ENCODE data around the gene RFPL2. TPM values are rescaled to one million over a fixed set of nuclear protein-coding genes. Genes with fewer than 3 reads are reported as not detected.
"Not testable (repeated sequence)": the region's sequence is repeated elsewhere in the genome, so short reads cannot be mapped to it uniquely, and the experiment has no call there.

Gene RFPL2
- polyA plus RNA-seq, 3 donors: 0.36 to 1.3 (median 0.94) TPM

DNA sequence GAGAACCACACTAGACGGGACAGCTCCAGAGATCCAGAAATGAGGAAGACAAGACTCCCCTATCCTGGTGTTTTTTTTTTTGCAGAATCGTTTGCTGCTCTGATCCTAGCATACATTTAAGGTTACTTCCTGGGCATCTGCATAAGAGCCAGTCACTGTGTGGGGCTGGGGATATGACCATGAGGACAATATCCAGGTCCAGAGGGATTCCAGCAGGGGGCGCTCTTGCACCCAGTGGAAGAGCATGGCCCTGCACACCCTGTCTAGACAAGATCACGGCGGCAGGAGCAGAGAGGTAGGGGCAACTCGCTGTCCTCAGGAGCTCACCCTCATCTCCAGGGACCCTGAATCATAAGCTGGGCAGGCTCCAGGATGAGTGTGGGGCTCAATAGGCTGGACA lies 64.2 kb downstream of the RFPL2 start:
- TF ChIP-seq, protein P1, sequence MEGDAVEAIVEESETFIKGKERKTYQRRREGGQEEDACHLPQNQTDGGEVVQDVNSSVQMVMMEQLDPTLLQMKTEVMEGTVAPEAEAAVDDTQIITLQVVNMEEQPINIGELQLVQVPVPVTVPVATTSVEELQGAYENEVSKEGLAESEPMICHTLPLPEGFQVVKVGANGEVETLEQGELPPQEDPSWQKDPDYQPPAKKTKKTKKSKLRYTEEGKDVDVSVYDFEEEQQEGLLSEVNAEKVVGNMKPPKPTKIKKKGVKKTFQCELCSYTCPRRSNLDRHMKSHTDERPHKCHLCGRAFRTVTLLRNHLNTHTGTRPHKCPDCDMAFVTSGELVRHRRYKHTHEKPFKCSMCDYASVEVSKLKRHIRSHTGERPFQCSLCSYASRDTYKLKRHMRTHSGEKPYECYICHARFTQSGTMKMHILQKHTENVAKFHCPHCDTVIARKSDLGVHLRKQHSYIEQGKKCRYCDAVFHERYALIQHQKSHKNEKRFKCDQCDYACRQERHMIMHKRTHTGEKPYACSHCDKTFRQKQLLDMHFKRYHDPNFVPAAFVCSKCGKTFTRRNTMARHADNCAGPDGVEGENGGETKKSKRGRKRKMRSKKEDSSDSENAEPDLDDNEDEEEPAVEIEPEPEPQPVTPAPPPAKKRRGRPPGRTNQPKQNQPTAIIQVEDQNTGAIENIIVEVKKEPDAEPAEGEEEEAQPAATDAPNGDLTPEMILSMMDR (IDR thresholded peaks at IDR 0.05): peak; percentile 39
- DNase-seq: peak in 1 of 3 donors; percentile 20
- not testable (repeated sequence) for H3K4me2 ChIP-seq (replicated peaks; ENCODE audit: extremely low read depth, low read length, poor library complexity, severe bottlenecking); H3K27ac Mint-ChIP-seq; H3K9ac ChIP-seq (ENCODE audit: insufficient read depth, low read length, poor library complexity, severe bottlenecking); H3K36me3 ChIP-seq (replicated peaks in 1 of 2; ENCODE audit: control insufficient read depth in 1 of 2, insufficient read depth in 2 of 2, low read length in 2 of 2); H3K27ac ChIP-seq (ENCODE audit: low read depth in 1 of 2, low read length in 2 of 2); H3K27me3 ChIP-seq (ENCODE audit: control insufficient read depth in 2 of 2, insufficient read depth in 2 of 2, low read length in 2 of 2); H3K4me3 Mint-ChIP-seq; H4K20me1 ChIP-seq (ENCODE audit: insufficient read depth, low read length); H3K4me3 ChIP-seq (replicated peaks in 1 of 3; ENCODE audit: low read depth in 2 of 3, low read length in 3 of 3); H3K9me3 ChIP-seq (replicated peaks in 1 of 2; ENCODE audit: control insufficient read depth in 1 of 2, insufficient read depth in 1 of 2, low read length in 2 of 2); H3K79me2 ChIP-seq (ENCODE audit: insufficient read depth, low read length); H3K36me3 Mint-ChIP-seq; H3K27me3 Mint-ChIP-seq (ENCODE audit: low read depth in 3 of 3); H2AFZ ChIP-seq (ENCODE audit: insufficient read depth, low read depth, low read length, poor library complexity, severe bottlenecking); H3K9me3 Mint-ChIP-seq
- H3K4me1 ChIP-seq (ENCODE audit: control insufficient read depth in 1 of 2, insufficient read depth in 2 of 2, low read length in 2 of 2): peaks cover 62 to 66% of the 10 kb centered on the region in 2 donors
- WGBS (ENCODE audit: insufficient coverage): no CpG with 5 or more reads among the region's 6 CpGs
- intact Hi-C loops (cut with micrococcal nuclease): loop anchor here (5.0 to 10.0 kb wide), 2 partner anchors 74 to 77 kb away; no protein-coding TSS in a partner anchor
- peaks cover 64% of the 10 kb centered on the region for H3K4me1 Mint-ChIP-seq

Small RNA genes lying within 50 kb of the gene (small RNA-seq; reads per million reads assigned to genes)
- not detected for gene RF02171 (ENCODE audit: insufficient read length, low read depth)

Other genes with a start within 250 kb of the RFPL2 start
- gene SLC5A1, start 161.8 kb downstream of the RFPL2 start, polyA plus RNA-seq: not detected
- gene C22orf42, start 45.8 kb downstream of the RFPL2 start, polyA plus RNA-seq: under 1 TPM; 0.28 to 0.65 (median 0.31) TPM
- gene SLC5A4, start 50.3 kb upstream of the RFPL2 start, polyA plus RNA-seq: not detected
- gene RFPL3, start 152.8 kb upstream of the RFPL2 start, polyA plus RNA-seq: not detected
- gene RTCB, start 207.2 kb upstream of the RFPL2 start, polyA plus RNA-seq: 100 to 1,000 TPM in 2 of 3 donors, 10 to 100 TPM in 1; 41.5 to 106 (median 104) TPM

Measured in CD14-positive monocyte (primary cell).